ENCODE measurements around the gene SLAMF9. TPM values are rescaled to one million over a fixed set of nuclear protein-coding genes. Genes with fewer than 3 reads are reported as not detected.

SLAMF9 gene
- total RNA-seq, 1 donor from 2014 or later, result not detected

DNA sequence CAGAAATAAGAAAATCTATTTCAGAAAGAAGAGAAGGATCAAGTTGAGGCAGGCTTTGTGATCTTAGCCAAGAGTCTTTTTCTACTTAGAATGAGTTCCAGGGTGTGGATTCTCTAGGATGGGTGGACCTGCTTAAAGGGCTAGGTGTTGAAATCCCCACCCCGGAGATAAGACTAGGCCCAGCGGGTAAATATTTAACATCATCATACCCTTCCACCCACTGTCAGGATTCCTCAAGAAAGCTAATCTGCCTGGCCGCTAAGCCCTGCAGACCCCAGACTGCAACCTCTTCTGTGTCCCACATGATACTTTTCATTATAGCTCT lies 14.4 kb downstream of the SLAMF9 start:
- peak overlapping the region; percentile 39 for H3K27ac Mint-ChIP-seq
- DNase-seq (ENCODE audit: extremely low spot score, unreplicated experiment), result no peak
- H3K36me3 Mint-ChIP-seq, result peaks cover 10% of the 10 kb centered on the region
- TF ChIP-seq, protein P1, sequence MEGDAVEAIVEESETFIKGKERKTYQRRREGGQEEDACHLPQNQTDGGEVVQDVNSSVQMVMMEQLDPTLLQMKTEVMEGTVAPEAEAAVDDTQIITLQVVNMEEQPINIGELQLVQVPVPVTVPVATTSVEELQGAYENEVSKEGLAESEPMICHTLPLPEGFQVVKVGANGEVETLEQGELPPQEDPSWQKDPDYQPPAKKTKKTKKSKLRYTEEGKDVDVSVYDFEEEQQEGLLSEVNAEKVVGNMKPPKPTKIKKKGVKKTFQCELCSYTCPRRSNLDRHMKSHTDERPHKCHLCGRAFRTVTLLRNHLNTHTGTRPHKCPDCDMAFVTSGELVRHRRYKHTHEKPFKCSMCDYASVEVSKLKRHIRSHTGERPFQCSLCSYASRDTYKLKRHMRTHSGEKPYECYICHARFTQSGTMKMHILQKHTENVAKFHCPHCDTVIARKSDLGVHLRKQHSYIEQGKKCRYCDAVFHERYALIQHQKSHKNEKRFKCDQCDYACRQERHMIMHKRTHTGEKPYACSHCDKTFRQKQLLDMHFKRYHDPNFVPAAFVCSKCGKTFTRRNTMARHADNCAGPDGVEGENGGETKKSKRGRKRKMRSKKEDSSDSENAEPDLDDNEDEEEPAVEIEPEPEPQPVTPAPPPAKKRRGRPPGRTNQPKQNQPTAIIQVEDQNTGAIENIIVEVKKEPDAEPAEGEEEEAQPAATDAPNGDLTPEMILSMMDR (conservative IDR thresholded peaks at IDR 0.05), result no peak
- peaks cover 61% of the 10 kb centered on the region for H3K4me1 Mint-ChIP-seq (ENCODE audit: unreplicated experiment)
- no peaks in the 10 kb centered on the region for H3K27me3 Mint-ChIP-seq
- no peak overlapping the region for H3K4me3 Mint-ChIP-seq
- no peaks in the 10 kb centered on the region for H3K9me3 Mint-ChIP-seq

DNA sequence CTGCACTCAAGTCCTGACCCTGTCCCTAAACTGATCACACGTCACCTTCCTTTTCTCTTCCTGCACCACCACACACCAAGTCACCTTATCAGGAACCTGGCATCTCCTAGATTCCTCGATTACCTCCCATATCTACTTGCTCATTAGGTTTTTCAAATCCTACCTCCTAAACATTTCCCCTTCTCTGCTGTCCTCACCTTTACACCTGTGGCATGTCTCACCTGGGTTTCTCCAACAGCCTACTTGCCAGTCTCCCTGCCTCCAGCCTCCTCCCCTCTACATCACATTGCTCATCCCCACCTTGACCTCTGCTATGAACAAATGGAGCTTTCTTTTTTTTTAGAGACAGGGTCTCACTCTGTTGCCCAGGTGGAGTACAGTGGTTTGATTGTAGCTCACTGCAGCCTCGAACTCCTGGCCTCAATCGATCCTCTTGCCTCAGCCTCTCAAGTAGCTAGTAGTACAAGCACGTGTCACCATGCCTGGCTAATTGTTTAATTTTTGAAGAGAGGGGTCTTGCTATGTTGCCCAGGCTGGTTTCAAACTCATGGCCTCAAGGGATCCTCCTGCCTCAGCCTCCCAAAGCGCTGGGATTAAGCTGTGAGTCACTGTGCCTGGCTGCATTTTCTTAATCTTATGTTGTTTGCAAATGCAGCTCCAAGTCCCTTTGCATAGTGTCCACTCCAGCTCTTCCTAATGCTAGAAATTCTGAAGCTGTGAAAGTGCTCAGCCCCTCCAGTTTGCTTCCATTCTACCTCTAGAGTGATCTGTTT lies 14.9 kb downstream of the SLAMF9 start:
- TF ChIP-seq, protein P1 (conservative IDR thresholded peaks at IDR 0.05), result no peak
- no peak for DNase-seq (ENCODE audit: extremely low spot score, unreplicated experiment)
- no peak overlapping the region for H3K4me3 Mint-ChIP-seq
- peaks cover 57% of the 10 kb centered on the region for H3K4me1 Mint-ChIP-seq (ENCODE audit: unreplicated experiment)
- no peaks in the 10 kb centered on the region for H3K9me3 Mint-ChIP-seq
- peak overlapping the region; percentile 17 for H3K27ac Mint-ChIP-seq
- H3K27me3 Mint-ChIP-seq, result no peaks in the 10 kb centered on the region
- H3K36me3 Mint-ChIP-seq, result peaks cover 10% of the 10 kb centered on the region

DNA sequence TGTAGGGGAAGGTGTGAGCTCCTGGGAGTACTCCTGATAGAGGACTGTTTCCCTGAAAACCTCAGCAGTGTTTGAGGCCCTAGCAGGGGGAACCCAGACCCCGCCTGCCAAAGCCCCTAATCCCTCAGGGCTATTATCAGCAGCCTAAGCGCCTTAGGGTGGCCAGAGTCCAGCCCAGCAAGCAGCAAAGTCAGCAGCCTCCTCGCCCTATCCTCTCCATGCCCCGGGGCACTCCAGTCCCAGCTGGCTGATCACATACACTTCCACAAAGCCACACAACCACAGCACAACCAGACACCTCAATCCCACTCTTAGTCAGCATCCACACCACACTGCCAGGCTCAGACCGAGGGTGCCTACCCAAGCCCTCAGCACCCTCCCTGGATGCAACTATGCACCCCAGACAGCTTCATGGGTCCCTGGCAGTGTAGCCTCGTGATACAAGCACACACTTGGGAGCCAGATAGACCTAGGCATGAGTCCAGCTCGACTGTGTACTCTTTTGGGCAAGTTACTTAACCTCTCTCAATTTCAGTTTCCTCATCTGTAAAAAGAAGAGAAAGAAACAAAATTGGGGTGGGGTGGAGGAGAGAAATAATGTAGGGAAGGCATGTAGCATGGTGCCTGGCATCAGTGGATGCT lies 15.7 kb downstream of the SLAMF9 start:
- peak overlapping the region; percentile 56 for H3K27ac Mint-ChIP-seq
- peaks cover 55% of the 10 kb centered on the region for H3K4me1 Mint-ChIP-seq (ENCODE audit: unreplicated experiment)
- no peaks in the 10 kb centered on the region for H3K27me3 Mint-ChIP-seq
- no peaks in the 10 kb centered on the region for H3K9me3 Mint-ChIP-seq
- no peak for DNase-seq (ENCODE audit: extremely low spot score, unreplicated experiment)
- peaks cover 17% of the 10 kb centered on the region for H3K36me3 Mint-ChIP-seq
- H3K4me3 Mint-ChIP-seq, result peak overlapping the region; percentile 64
- TF ChIP-seq, protein P1 (conservative IDR thresholded peaks at IDR 0.05), result no peak

- Mint-ChIP-seq H3K36me3 (peaks cover 23% of the 10 kb centered on the region), H3K9me3 (no peaks in the 10 kb centered on the region), H3K27me3 (no peaks in the 10 kb centered on the region), H3K27ac (no peak overlapping the region), H3K4me3 (peak overlapping the region; percentile 20), H3K4me1 (ENCODE audit: unreplicated experiment) (peaks cover 47% of the 10 kb centered on the region)
- TF ChIP-seq, protein P1 (conservative IDR thresholded peaks at IDR 0.05), result no peak
- no peak for DNase-seq (ENCODE audit: extremely low spot score, unreplicated experiment)
These were observed 16.8 kb downstream of the SLAMF9 start for GRCh38 chr1:159937054-159937750.

DNA sequence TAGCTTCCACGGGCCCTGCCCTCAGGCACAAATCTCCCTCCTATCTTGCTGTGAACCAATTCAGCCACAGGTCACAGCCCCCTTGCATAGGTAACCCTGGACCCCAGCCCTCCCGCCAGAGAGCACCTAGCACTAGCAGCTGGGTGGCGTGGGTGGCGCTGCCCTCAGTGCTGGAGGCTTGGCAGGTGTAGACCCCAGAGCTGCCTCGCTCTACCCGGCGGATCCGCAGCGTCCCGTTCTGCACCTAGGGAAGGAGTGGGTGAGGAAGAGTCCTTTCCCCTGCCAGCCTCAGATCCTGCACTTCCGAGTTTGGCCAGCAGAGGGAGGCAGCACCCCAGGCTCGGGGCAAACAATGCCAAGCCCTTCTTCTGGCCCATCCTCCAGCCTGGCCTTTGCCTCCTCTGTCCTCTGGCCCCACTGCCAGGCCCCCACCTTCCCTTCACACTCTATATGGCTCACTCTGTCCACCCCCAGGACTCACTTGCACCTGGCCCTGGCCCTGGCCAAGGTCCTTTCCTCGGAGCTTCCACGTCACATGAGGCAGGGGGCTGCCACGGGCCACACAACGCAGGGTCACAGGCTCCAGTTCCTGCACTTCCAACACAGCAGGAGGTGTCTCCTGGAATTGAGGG lies 17.6 kb downstream of the SLAMF9 start:
- Mint-ChIP-seq H3K9me3 (no peaks in the 10 kb centered on the region), H3K4me3 (no peak overlapping the region), H3K27me3 (no peaks in the 10 kb centered on the region), H3K27ac (no peak overlapping the region), H3K4me1 (ENCODE audit: unreplicated experiment) (peaks cover 40% of the 10 kb centered on the region), H3K36me3 (peaks cover 23% of the 10 kb centered on the region)
- TF ChIP-seq, protein P1 (conservative IDR thresholded peaks at IDR 0.05), result peak; percentile 98
- peak; percentile 88 for DNase-seq (ENCODE audit: extremely low spot score, unreplicated experiment)

Data from type B pancreatic cell (in vitro differentiated cells).